NCI-H748 (cell line): Measurements from ENCODE around the gene GOLGA6L10.
"Not testable (repeated sequence)": the region's sequence is repeated elsewhere in the genome, so short reads cannot be mapped to it uniquely, and the experiment has no call there.

Experiments used
- DNase-seq: peaks from one replicate; lab custom pipeline; 2025; ENCODE audit not compliant: unreplicated experiment; lab: John Stamatoyannopoulos, UW

The GOLGA6L10 gene

GRCh38 chr15:82318281-82318680 lies 31.0 kb downstream of the GOLGA6L10 start:
- DNase-seq, result not testable (repeated sequence)

GRCh38 chr15:82317516-82317915 lies 31.8 kb downstream of the GOLGA6L10 start:
- not testable (repeated sequence) for DNase-seq

GRCh38 chr15:82317091-82317489 lies 32.2 kb downstream of the GOLGA6L10 start:
- no peak for DNase-seq

GRCh38 chr15:82316247-82317090 lies 32.8 kb downstream of the GOLGA6L10 start:
- not testable (repeated sequence) for DNase-seq

- no peak for DNase-seq
Observed at GRCh38 chr15:82315519-82316246, 33.6 kb downstream of the GOLGA6L10 start.

- DNase-seq, result no peak
Observed at GRCh38 chr15:82314769-82315518, 34.3 kb downstream of the GOLGA6L10 start.

GRCh38 chr15:82313951-82314768 lies 35.1 kb downstream of the GOLGA6L10 start:
- DNase-seq, result not testable (repeated sequence)

- no peak for DNase-seq
Observed at GRCh38 chr15:82313446-82313845, 35.8 kb downstream of the GOLGA6L10 start.

- DNase-seq, result no peak
Observed at GRCh38 chr15:82312586-82313349, 36.5 kb downstream of the GOLGA6L10 start.

GRCh38 chr15:82311321-82311720 lies 38.0 kb downstream of the GOLGA6L10 start:
- not testable (repeated sequence) for DNase-seq

GRCh38 chr15:82309802-82310201 lies 39.5 kb downstream of the GOLGA6L10 start:
- no peak for DNase-seq

GRCh38 chr15:82307714-82308081 lies 41.6 kb downstream of the GOLGA6L10 start:
- DNase-seq, result no peak

GRCh38 chr15:82306791-82307713 lies 42.2 kb downstream of the GOLGA6L10 start:
- no peak for DNase-seq

GRCh38 chr15:82305621-82306048 lies 43.6 kb downstream of the GOLGA6L10 start:
- DNase-seq, result no peak

GRCh38 chr15:82304778-82305090 lies 44.5 kb downstream of the GOLGA6L10 start:
- DNase-seq, result no peak

- DNase-seq, result no peak
Observed at GRCh38 chr15:82303956-82304777, 45.1 kb downstream of the GOLGA6L10 start.

- DNase-seq, result no peak
Observed at GRCh38 chr15:82301296-82302016, 47.8 kb downstream of the GOLGA6L10 start.
